Caco-2 (cell line): ENCODE results near the gene PRODH2. TPM values are rescaled to one million over a fixed set of nuclear protein-coding genes. Genes with fewer than 3 reads are reported as not detected.
A peak's percentile ranks its signal among the peaks of the same experiment; 100 is the strongest.

ENCODE experiments used
- BruUV-seq: library from RNA; stranded (reverse); fragments of 400-500 nt; replicated peaks from 2 replicates; lab custom pipeline; 2021; lab: Mats Ljungman, UMichigan
- CTCF ChIA-PET: fragments of 300-600 bp; sonication (Branson Sonifier 250); formaldehyde crosslinking; loops from one replicate; lab custom pipeline; 2022; ENCODE audit warnings: antibody characterized with exemption; lab: Charles Lee
- POLR2A ChIA-PET: fragments of 300-600 bp; sonication (Branson Sonifier 250); formaldehyde crosslinking; loops from one replicate; lab custom pipeline; 2022; ENCODE audit warnings: antibody characterized with exemption; lab: Charles Lee
- DNase-seq, 2 experiments: peaks; one replicate each; pipeline versions ENCODE4 v3.0.0 to v3.0.0-alpha.2; 2020 to 2022
- H3K27me3 ChIP-seq: replicated peaks from 2 replicates; pipeline ENCODE4 v1.6.0; 2011; ENCODE audit warnings: low read length; ENCODE audit not compliant: control insufficient read depth, insufficient read depth
- H3K36me3 ChIP-seq: 2 replicates; pipeline ENCODE4 v1.5.1; 2011; ENCODE audit warnings: low read length; ENCODE audit not compliant: control insufficient read depth, insufficient read depth
- H3K4me1 ChIP-seq: fragments of 250-450 bp; sonication (Bioruptor Pico); 2 replicates; pipeline ENCODE4 v1.5.1; 2020; ENCODE audit warnings: mild to moderate bottlenecking
- H3K4me3 ChIP-seq: 2 replicates; pipeline ENCODE4 v1.5.1; 2011; ENCODE audit warnings: low read depth, mild to moderate bottlenecking, control low read depth, low read length
- H3K9me3 ChIP-seq: fragments of 250-450 bp; sonication (Bioruptor Pico); 2 replicates; pipeline ENCODE4 v1.5.1; 2020; ENCODE audit warnings: mild to moderate bottlenecking, moderate library complexity
- H3K27ac Mint-ChIP-seq: one replicate; pipeline ENCODE4 v1.8.0; 2022; ENCODE audit warnings: mixed read lengths; ENCODE audit not compliant: unreplicated experiment
- H3K27me3 Mint-ChIP-seq: one replicate; pipeline ENCODE4 v1.8.0; 2022; ENCODE audit warnings: mixed read lengths; ENCODE audit not compliant: insufficient read depth, unreplicated experiment
- H3K36me3 Mint-ChIP-seq: one replicate; pipeline ENCODE4 v1.8.0; 2022; ENCODE audit warnings: mild to moderate bottlenecking, mixed read lengths; ENCODE audit not compliant: insufficient read depth, unreplicated experiment
- H3K4me1 Mint-ChIP-seq: one replicate; pipeline ENCODE4 v1.8.0; 2022; ENCODE audit warnings: low read depth, mixed read lengths; ENCODE audit not compliant: unreplicated experiment
- H3K4me3 Mint-ChIP-seq: one replicate; pipeline ENCODE4 v1.8.0; 2022; ENCODE audit warnings: mild to moderate bottlenecking, moderate library complexity, mixed read lengths; ENCODE audit not compliant: unreplicated experiment
- H3K9me3 Mint-ChIP-seq: one replicate; pipeline ENCODE4 v1.8.0; 2022; ENCODE audit warnings: mixed read lengths; ENCODE audit not compliant: unreplicated experiment
- intact Hi-C: fragments of 100-400 bp; cut with micrococcal nuclease; formaldehyde crosslinking; loops from one replicate; pipeline ENCODE4 v1.10.0; 2022; ENCODE audit not compliant: unreplicated experiment
- total RNA-seq: library from RNA; stranded (reverse); gene quantifications from 2 replicates; pipeline ENCODE4 v1.2.3, GENCODE V29; 2022
- TF ChIP-seq, protein P1 (sequence below), 2 experiments: fragments of 200-600 bp in 1 of 2; IDR thresholded peaks; 1 replicate in 1 of 2; 2 replicates in 1 of 2; pipeline versions ENCODE4 v1.5.1 to v1.8.0; 2011 to 2022; ENCODE audit warnings: antibody characterized with exemption in 1 of 2, control low read depth in 1 of 2, inconsistent platforms in 1 of 2, low read depth in 1 of 2, low read length in 1 of 2, mild to moderate bottlenecking in 1 of 2, moderate library complexity in 1 of 2; ENCODE audit not compliant: insufficient read depth in 1 of 2, severe bottlenecking in 1 of 2, unreplicated experiment in 1 of 2

PRODH2 gene
- total RNA-seq, 1 experiment from 2014 or later = not detected

DNA sequence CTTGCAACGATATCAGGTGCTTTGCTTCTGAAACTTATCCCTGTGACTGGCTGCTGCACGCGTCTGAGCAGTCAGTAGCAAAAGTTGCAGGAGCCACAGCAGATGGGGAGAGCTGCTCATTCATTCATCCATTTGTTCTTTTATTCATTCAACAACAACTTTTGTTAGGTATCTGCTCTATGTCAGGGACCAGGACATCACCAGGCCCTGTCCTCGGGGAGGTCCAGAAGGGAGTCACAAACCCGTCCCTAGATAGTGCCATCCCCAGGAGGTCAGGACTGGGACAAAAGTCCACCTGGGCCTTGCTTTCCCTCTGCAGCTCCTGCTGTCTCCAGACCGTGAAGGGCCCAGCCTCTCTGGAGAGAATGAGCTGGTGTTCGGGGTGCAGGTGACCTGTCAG, 34.7 kb downstream of the PRODH2 start:
- peaks cover 3% of the 10 kb centered on the region for H3K27me3 Mint-ChIP-seq
- no peak for DNase-seq
- H3K36me3 Mint-ChIP-seq = peaks cover 18% of the 10 kb centered on the region
- no peaks in the 10 kb centered on the region for H3K4me1 ChIP-seq
- H3K4me3 ChIP-seq = no peak overlapping the region
- peaks cover 12% of the 10 kb centered on the region for H3K4me1 Mint-ChIP-seq
- no peaks in the 10 kb centered on the region for H3K27me3 ChIP-seq
- intact Hi-C loops = no loop called here
- peak overlapping the region; percentile 3 for H3K4me3 Mint-ChIP-seq
- ChIA-PET POLR2A (no interaction called here), CTCF (no interaction called here)
- TF ChIP-seq, protein P1, sequence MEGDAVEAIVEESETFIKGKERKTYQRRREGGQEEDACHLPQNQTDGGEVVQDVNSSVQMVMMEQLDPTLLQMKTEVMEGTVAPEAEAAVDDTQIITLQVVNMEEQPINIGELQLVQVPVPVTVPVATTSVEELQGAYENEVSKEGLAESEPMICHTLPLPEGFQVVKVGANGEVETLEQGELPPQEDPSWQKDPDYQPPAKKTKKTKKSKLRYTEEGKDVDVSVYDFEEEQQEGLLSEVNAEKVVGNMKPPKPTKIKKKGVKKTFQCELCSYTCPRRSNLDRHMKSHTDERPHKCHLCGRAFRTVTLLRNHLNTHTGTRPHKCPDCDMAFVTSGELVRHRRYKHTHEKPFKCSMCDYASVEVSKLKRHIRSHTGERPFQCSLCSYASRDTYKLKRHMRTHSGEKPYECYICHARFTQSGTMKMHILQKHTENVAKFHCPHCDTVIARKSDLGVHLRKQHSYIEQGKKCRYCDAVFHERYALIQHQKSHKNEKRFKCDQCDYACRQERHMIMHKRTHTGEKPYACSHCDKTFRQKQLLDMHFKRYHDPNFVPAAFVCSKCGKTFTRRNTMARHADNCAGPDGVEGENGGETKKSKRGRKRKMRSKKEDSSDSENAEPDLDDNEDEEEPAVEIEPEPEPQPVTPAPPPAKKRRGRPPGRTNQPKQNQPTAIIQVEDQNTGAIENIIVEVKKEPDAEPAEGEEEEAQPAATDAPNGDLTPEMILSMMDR (IDR thresholded peaks at IDR 0.05; ENCODE audit: insufficient read depth in 1 of 2, low read depth in 1 of 2, low read length in 1 of 2, severe bottlenecking in 1 of 2, unreplicated experiment in 1 of 2) = no peak
- no peak overlapping the region for H3K27ac Mint-ChIP-seq
- no peaks in the 10 kb centered on the region for H3K9me3 ChIP-seq
- H3K9me3 Mint-ChIP-seq = no peaks in the 10 kb centered on the region
- BruUV-seq = no TSS peak
- H3K36me3 ChIP-seq = no peaks in the 10 kb centered on the region; the same call in 1 of the 2 replicates

DNA sequence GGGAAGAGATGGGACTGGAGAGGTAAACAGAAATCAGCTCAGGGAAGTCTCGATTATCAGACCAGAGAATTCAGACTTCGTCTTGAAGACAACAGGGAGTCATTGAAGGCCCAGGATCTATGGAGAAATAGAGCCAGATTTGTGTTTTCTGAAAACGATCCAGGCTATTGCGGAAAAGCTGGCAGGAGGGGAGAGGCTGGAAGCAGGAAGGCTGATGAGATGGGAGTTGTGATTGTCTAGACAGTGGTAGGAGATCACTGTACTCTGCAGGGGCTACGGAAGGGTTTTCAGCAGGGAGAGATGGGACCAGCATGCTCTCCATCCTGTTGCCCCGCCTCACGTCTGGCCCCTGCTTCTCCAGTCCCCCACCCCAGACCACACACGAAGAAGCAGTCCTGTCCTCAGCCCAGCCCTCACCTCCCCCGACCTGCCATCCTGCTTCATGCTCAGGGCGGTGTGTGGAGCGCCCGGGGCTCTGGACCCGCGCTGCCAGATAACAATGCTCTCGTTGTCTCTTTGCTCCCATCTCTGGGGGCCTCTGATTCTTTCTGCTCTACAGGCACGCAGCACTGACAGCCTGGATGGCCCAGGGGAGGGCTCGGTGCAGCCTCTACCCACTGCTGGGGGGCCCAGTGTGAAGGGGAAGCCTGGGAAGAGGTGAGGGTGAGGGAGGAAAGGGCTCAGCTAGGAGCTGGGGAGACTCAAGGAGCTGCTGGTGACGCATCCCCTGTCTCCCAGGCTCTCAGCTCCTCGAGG, 35.4 kb downstream of the PRODH2 start:
- no peaks in the 10 kb centered on the region for H3K9me3 ChIP-seq
- H3K4me1 ChIP-seq = no peaks in the 10 kb centered on the region
- Mint-ChIP-seq H3K27me3 (peaks cover 3% of the 10 kb centered on the region), H3K27ac (no peak overlapping the region), H3K36me3 (peaks cover 18% of the 10 kb centered on the region), H3K4me3 (peak overlapping the region; percentile 3), H3K4me1 (peaks cover 11% of the 10 kb centered on the region), H3K9me3 (no peaks in the 10 kb centered on the region)
- intact Hi-C loops = no loop called here
- H3K27me3 ChIP-seq = no peaks in the 10 kb centered on the region
- ChIA-PET CTCF (interaction anchor here (0.6 kb wide), 1 partner anchor 7 kb away, joined by 3 read pairs; no protein-coding TSS in a partner anchor), POLR2A (no interaction called here)
- DNase-seq = peak in 1 of 2 experiments; percentile 26
- no TSS peak for BruUV-seq
- no peaks in the 10 kb centered on the region; the same call in 1 of the 2 replicates for H3K36me3 ChIP-seq
- no peak overlapping the region for H3K4me3 ChIP-seq
- TF ChIP-seq, protein P1 (IDR thresholded peaks at IDR 0.05; ENCODE audit: insufficient read depth in 1 of 2, low read depth in 1 of 2, low read length in 1 of 2, severe bottlenecking in 1 of 2, unreplicated experiment in 1 of 2) = no peak

DNA sequence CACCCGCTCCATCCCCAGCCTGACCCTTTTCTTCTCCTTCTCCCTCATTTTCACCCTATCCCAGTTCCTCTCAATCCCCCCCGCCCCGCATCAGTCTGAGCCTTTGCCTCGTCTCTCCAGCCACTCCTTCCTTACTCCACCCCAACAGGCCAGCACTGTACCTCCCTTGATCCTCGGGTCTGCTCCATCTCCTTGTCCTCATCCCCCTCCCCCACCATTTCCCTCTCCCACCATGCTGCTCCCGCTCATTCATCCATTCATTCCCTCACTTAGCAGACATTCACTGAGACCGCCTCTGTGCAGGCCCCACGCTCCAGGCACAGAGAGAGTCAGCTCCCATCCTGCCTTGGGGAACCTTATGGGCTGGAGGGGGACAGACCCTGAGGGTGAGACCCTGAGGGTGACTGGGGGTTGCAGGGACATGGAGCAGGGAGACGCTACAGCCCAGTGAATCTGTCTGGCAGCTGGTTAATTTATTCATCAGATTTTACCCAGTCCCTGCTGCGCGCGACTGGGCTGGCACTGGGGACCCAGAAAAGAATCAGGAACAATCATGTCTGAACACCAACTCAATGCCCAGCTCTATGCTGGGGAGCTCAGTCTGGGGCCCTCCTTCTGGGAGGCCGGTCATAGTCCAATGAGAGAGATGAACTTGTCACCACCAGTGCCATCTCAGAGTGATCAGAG, 36.4 kb downstream of the PRODH2 start:
- intact Hi-C loops = no loop called here
- H3K4me3 ChIP-seq = peak overlapping the region; percentile 82
- peaks cover 11% of the 10 kb centered on the region for H3K4me1 Mint-ChIP-seq
- no peaks in the 10 kb centered on the region for H3K9me3 ChIP-seq
- H3K27me3 Mint-ChIP-seq = peaks cover 3% of the 10 kb centered on the region
- POLR2A ChIA-PET = no interaction called here
- no peaks in the 10 kb centered on the region for H3K27me3 ChIP-seq
- H3K4me1 ChIP-seq = no peaks in the 10 kb centered on the region
- TF ChIP-seq, protein P1 (IDR thresholded peaks at IDR 0.05; ENCODE audit: insufficient read depth in 1 of 2, low read depth in 1 of 2, low read length in 1 of 2, severe bottlenecking in 1 of 2, unreplicated experiment in 1 of 2) = no peak
- BruUV-seq = no TSS peak
- CTCF ChIA-PET = interaction anchor here (0.5 to 0.6 kb wide), 2 partner anchors 8 to 83 kb away, joined by 3 to 6 read pairs; no protein-coding TSS in a partner anchor
- H3K36me3 ChIP-seq = no peaks in the 10 kb centered on the region; the same call in 1 of the 2 replicates
- H3K36me3 Mint-ChIP-seq = peaks cover 18% of the 10 kb centered on the region
- peak overlapping the region; percentile 79 for H3K4me3 Mint-ChIP-seq
- H3K27ac Mint-ChIP-seq = no peak overlapping the region
- DNase-seq = peak in 1 of 2 experiments; percentile 29
- no peaks in the 10 kb centered on the region for H3K9me3 Mint-ChIP-seq
